ENCODE data around the gene NCAPG2. TPM values are rescaled to one million over a fixed set of nuclear protein-coding genes. Genes with fewer than 3 reads are reported as not detected.

NCAPG2 gene
- total and polyA plus RNA-seq, 2 experiments from 2014 or later = 15.6 to 17.3 TPM

GRCh38 chr7:158606129-158606528, 98.5 kb downstream of the NCAPG2 start:
- Histone ChIP-seq H3K79me2 (ENCODE audit: insufficient read depth) (no peaks in the 10 kb centered on the region), H2AFZ (no peak overlapping the region), H3K9me2 (ENCODE audit: insufficient read depth) (no peaks in the 10 kb centered on the region), H3K9me3 (ENCODE audit: low read depth) (no peaks in the 10 kb centered on the region), H3K9ac (no peak overlapping the region), H3K4me3 (no peak overlapping the region), H3K4me2 (ENCODE audit: unreplicated experiment) (no peak overlapping the region), H4K20me1 (ENCODE audit: insufficient read depth) (no peaks in the 10 kb centered on the region), H3K4me1 (ENCODE audit: insufficient read depth) (no peaks in the 10 kb centered on the region), H3K27me3 (replicated peaks; ENCODE audit: insufficient read depth) (no peaks in the 10 kb centered on the region), H3F3A (ENCODE audit: insufficient read depth) (no peaks in the 10 kb centered on the region), H3K27ac (no peak overlapping the region), H3K36me3 (ENCODE audit: low read depth) (no peaks in the 10 kb centered on the region)
- 80 to 85% methylated on average over 4 of the region's 4 CpGs for WGBS, 2 experiments (ENCODE audit: low coverage in 1 of 2, low lambda C conversion rate in 2 of 2, missing lambda C conversion rate in 2 of 2)
- in situ Hi-C loops (cut with MboI) = no loop called here
- TF ChIP-seq EZH2 (IDR thresholded peaks at IDR 0.05; ENCODE audit: insufficient read depth, poor library complexity, severe bottlenecking) = no peak
- TF ChIP-seq EZH2phosphoT487 (IDR thresholded peaks at IDR 0.05; ENCODE audit: insufficient read depth, low read depth) = no peak
- DNase-seq = no peak

- no peak overlapping the region for H3K27ac ChIP-seq
- H3K79me2 ChIP-seq (ENCODE audit: insufficient read depth) = no peaks in the 10 kb centered on the region
- no peak overlapping the region for H2AFZ ChIP-seq
- no peaks in the 10 kb centered on the region for H3F3A ChIP-seq (ENCODE audit: insufficient read depth)
- no peaks in the 10 kb centered on the region for H3K9me2 ChIP-seq (ENCODE audit: insufficient read depth)
- no peak overlapping the region for H3K9ac ChIP-seq
- no peaks in the 10 kb centered on the region for H3K36me3 ChIP-seq (ENCODE audit: low read depth)
- no peaks in the 10 kb centered on the region for H3K9me3 ChIP-seq (ENCODE audit: low read depth)
- no peak for TF ChIP-seq EZH2 (IDR thresholded peaks at IDR 0.05; ENCODE audit: insufficient read depth, poor library complexity, severe bottlenecking)
- TF ChIP-seq EZH2phosphoT487 (IDR thresholded peaks at IDR 0.05; ENCODE audit: insufficient read depth, low read depth) = no peak
- H3K4me2 ChIP-seq (ENCODE audit: unreplicated experiment) = no peak overlapping the region
- in situ Hi-C loops (cut with MboI) = no loop called here
- H3K27me3 ChIP-seq (replicated peaks; ENCODE audit: insufficient read depth) = no peaks in the 10 kb centered on the region
- 89 to 91% methylated on average over 21 to 23 of the region's 23 CpGs for WGBS, 2 experiments (ENCODE audit: low coverage in 1 of 2, low lambda C conversion rate in 2 of 2, missing lambda C conversion rate in 2 of 2)
- no peaks in the 10 kb centered on the region for H3K4me1 ChIP-seq (ENCODE audit: insufficient read depth)
- no peak overlapping the region for H3K4me3 ChIP-seq
- no peaks in the 10 kb centered on the region for H4K20me1 ChIP-seq (ENCODE audit: insufficient read depth)
- DNase-seq = no peak
These were observed 100.5 kb downstream of the NCAPG2 start for GRCh38 chr7:158603773-158604755.

DNA sequence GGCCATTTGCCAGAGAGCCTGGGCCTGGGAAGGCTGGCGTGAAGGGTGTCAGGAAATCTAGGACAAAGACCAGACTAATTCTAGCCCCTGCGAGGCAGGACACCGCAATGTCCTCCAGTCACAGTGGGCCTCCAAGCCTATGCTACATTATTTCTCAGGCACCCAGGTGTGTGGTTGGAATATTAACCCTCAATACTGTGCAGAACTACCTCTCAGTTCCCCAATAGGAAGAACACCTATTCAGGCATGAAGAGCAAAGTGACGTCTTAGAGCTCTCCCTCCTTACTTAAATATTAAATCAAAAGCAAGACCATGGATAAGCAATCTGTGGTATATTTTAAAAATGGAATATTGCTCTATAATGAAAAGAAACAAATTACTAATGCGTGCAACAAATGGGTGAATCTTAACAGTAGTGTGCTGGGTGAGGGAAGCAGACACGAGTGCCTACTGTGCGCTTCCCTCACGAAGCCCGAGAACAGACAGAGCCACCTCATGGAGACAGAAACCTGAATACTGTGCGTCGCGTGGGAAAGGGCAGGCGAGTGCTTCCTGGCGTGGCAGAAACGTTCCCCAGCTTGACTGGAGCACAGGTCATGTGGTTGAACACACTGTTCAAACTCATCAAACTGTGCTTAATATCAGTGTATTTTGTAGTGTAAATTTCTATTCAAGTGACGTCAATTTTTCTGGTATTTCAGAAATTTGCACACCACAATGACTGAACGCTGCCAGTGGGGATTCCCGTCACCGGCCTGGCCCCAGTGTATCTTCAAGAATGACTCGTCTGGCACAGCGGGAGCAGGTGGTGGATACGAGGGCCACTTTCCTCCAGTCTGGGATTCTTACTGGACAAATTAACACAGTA, 101.5 kb downstream of the NCAPG2 start:
- Histone ChIP-seq H3K27ac (no peak overlapping the region), H3K79me2 (ENCODE audit: insufficient read depth) (no peaks in the 10 kb centered on the region), H3K9me2 (ENCODE audit: insufficient read depth) (no peaks in the 10 kb centered on the region), H3K4me1 (ENCODE audit: insufficient read depth) (no peaks in the 10 kb centered on the region), H3K36me3 (ENCODE audit: low read depth) (no peaks in the 10 kb centered on the region), H3K4me3 (no peak overlapping the region), H3K9me3 (ENCODE audit: low read depth) (no peaks in the 10 kb centered on the region), H3K9ac (no peak overlapping the region), H3F3A (ENCODE audit: insufficient read depth) (no peaks in the 10 kb centered on the region), H3K27me3 (replicated peaks; ENCODE audit: insufficient read depth) (no peaks in the 10 kb centered on the region), H2AFZ (no peak overlapping the region), H3K4me2 (ENCODE audit: unreplicated experiment) (no peak overlapping the region), H4K20me1 (ENCODE audit: insufficient read depth) (no peaks in the 10 kb centered on the region)
- TF ChIP-seq EZH2 (IDR thresholded peaks at IDR 0.05; ENCODE audit: insufficient read depth, poor library complexity, severe bottlenecking) (no peak), EZH2phosphoT487 (IDR thresholded peaks at IDR 0.05; ENCODE audit: insufficient read depth, low read depth) (no peak)
- no peak for DNase-seq
- in situ Hi-C loops (cut with MboI) = no loop called here
- WGBS, 2 experiments (ENCODE audit: low coverage in 1 of 2, low lambda C conversion rate in 2 of 2, missing lambda C conversion rate in 2 of 2) = 91 to 93% methylated on average over 22 of the region's 22 CpGs

DNA sequence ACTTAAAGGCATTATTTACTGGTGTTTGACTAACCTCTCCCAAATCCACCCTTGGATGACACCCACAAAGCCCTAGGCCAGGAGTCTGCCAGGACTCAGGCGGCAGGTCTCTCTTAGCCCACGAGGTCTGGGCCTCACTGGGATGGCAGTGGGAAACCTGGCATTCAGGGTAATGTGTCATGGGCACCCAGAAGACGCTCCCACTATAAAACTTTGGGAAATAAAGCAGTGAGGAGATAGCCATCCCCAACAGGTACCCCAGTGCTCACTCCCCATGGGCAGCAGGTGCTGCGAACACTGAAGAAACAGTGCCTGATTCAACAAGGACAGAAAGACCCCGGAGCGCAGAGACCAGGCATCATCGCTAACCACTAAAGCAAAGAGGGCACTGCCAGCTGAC, 102.6 kb downstream of the NCAPG2 start:
- Histone ChIP-seq H3K27ac (no peak overlapping the region), H3F3A (ENCODE audit: insufficient read depth) (no peaks in the 10 kb centered on the region), H3K9me2 (ENCODE audit: insufficient read depth) (no peaks in the 10 kb centered on the region), H3K9ac (no peak overlapping the region), H3K36me3 (ENCODE audit: low read depth) (no peaks in the 10 kb centered on the region), H2AFZ (no peak overlapping the region), H3K27me3 (replicated peaks; ENCODE audit: insufficient read depth) (no peaks in the 10 kb centered on the region), H4K20me1 (ENCODE audit: insufficient read depth) (no peaks in the 10 kb centered on the region), H3K4me3 (no peak overlapping the region), H3K9me3 (ENCODE audit: low read depth) (no peaks in the 10 kb centered on the region), H3K79me2 (ENCODE audit: insufficient read depth) (no peaks in the 10 kb centered on the region), H3K4me1 (ENCODE audit: insufficient read depth) (no peaks in the 10 kb centered on the region), H3K4me2 (ENCODE audit: unreplicated experiment) (no peak overlapping the region)
- WGBS, 2 experiments (ENCODE audit: low coverage in 1 of 2, low lambda C conversion rate in 2 of 2, missing lambda C conversion rate in 2 of 2) = 98 to 100% methylated on average over 6 to 7 of the region's 7 CpGs
- DNase-seq = no peak
- no peak for TF ChIP-seq EZH2phosphoT487 (IDR thresholded peaks at IDR 0.05; ENCODE audit: insufficient read depth, low read depth)
- no peak for TF ChIP-seq EZH2 (IDR thresholded peaks at IDR 0.05; ENCODE audit: insufficient read depth, poor library complexity, severe bottlenecking)
- in situ Hi-C loops (cut with MboI) = no loop called here
